ENCODE results near the gene PRDM16.

- TF ChIP-seq MLX (CRISPR knock-in tag; IDR thresholded peaks at IDR 0.05), result no peak
- TF ChIP-seq RAD21 (CRISPR knock-in tag; IDR thresholded peaks at IDR 0.05), result no peak
- TF ChIP-seq ZNF362 (CRISPR knock-in tag; IDR thresholded peaks at IDR 0.05; ENCODE audit: borderline replicate concordance), result no peak
- no peak for TF ChIP-seq MAX (IDR thresholded peaks at IDR 0.05)
- no peak for TF ChIP-seq SRSF1 (optimal IDR thresholded peaks at IDR 0.05; ENCODE audit: low read depth, low read length)
- TF ChIP-seq ELF4 (CRISPR knock-in tag; IDR thresholded peaks at IDR 0.05; ENCODE audit: borderline replicate concordance), result no peak
- no peak for TF ChIP-seq POLR2A (IDR thresholded peaks at IDR 0.05; ENCODE audit: insufficient read depth in 1 of 2, low read depth in 2 of 2, low read length in 2 of 2)
- TF ChIP-seq EZH2 (conservative IDR thresholded peaks at IDR 0.05; ENCODE audit: low read depth, low read length), result no peak
- TF ChIP-seq MTERF4 (CRISPR knock-in tag; IDR thresholded peaks at IDR 0.05), result no peak
Measured at GRCh38 chr1:3241673-3242407, 172.8 kb downstream of the PRDM16 start.
